HUES64 (cell line): ENCODE data around the gene C22orf39.
A peak's percentile ranks its signal among the peaks of the same experiment; 100 is the strongest.

ENCODE experiments used
- H3K27ac ChIP-seq: 2 replicates; pipeline ENCODE4 v1.7.0; 2013; ENCODE audit warnings: low read depth, low read length, inconsistent platforms
- H3K27me3 ChIP-seq: 2 replicates; pipeline ENCODE4 v1.6.1; 2013; ENCODE audit warnings: mild to moderate bottlenecking, low read length; ENCODE audit not compliant: insufficient read depth
- H3K36me3 ChIP-seq: 2 replicates; pipeline ENCODE4 v1.6.1; 2013; ENCODE audit warnings: mild to moderate bottlenecking, low read length; ENCODE audit not compliant: insufficient read depth
- H3K4me1 ChIP-seq: 2 replicates; pipeline ENCODE4 v1.6.1; 2013; ENCODE audit warnings: mild to moderate bottlenecking, low read length, moderate library complexity; ENCODE audit not compliant: insufficient read depth
- H3K4me3 ChIP-seq: 2 replicates; pipeline ENCODE4 v1.5.1; 2013; ENCODE audit warnings: mild to moderate bottlenecking, low read length, moderate library complexity
- H3K9ac ChIP-seq: 2 replicates; pipeline ENCODE4 v1.6.1; 2013; ENCODE audit warnings: mild to moderate bottlenecking, low read depth, low read length
- H3K9me3 ChIP-seq: 2 replicates; pipeline ENCODE4 v1.6.1; 2013; ENCODE audit warnings: low read depth, low read length; ENCODE audit not compliant: insufficient read depth
- WGBS: fragments of 150-250, 120-280 bp; methylation state at CpG from one replicate; pipeline ENCODE4 v1.1.7; 2013; ENCODE audit warnings: missing lambda C conversion rate; 5-methylcytosine and 5-hydroxymethylcytosine counted together

C22orf39 gene

DNA sequence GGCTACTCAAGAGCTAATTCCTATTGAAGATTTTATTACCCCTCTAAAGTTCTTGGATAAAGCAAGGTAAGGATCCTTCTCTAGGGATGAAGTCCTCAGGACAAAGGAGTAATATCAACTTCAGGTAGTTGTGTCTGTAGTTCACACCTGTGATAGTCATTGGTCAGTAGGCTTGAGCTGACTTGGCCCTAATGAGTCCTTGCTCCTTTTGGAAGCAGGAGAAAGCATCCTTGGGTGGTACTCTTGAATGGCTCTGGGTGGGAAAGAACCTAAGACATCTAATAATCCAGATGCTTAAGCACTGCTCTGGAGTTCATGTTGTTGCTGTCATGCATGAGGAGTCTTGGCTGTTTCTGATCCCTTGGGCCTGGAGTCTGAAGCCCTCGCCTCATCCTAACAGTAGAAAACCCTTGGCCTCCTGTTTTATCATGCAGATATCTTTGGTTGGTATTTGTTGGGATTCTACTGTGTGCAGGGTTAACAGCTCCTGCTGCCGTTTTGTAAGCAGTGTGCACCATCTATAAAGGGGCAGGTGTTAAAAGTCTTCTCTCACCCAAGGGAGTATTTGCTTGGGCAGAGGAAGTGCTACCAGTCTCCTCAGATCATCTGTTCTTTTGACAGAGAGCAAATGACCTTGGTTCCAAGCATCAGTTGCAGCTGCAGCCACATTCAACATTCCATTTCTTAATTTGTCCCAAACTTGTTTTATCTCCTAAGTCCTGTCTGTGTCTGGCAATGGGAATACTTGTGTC is 12.5 kb downstream of the C22orf39 start:
- H3K4me1 ChIP-seq = no peaks in the 10 kb centered on the region; the same call in 1 of the 2 replicates
- H3K27me3 ChIP-seq = no peaks in the 10 kb centered on the region
- no peak overlapping the region for H3K27ac ChIP-seq
- no peak overlapping the region for H3K4me3 ChIP-seq
- WGBS = 88% methylated on average over 2 of the region's 2 CpGs
- H3K36me3 ChIP-seq = peaks cover 27% of the 10 kb centered on the region
- no peak overlapping the region for H3K9ac ChIP-seq
- no peaks in the 10 kb centered on the region for H3K9me3 ChIP-seq

DNA sequence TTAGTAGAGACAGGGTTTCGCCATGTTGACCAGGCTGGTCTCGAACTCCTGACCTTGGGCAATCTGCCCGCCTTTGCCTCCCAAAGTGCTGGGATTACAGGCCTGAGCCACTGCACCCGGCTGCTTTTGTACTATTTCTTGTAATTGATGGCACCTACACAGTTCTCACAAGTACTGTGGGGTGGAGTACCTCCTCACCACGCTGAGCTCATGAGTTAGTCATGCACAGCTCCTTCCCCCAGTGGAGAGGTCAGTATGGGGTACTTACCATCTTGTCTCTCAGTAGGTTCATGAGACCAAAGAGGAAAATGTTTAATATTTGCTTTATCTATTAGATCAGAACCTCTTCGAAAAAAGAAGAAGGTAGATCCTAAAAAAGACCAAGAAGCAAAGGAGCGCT is 13.1 kb downstream of the C22orf39 start:
- no peaks in the 10 kb centered on the region; the same call in 1 of the 2 replicates for H3K4me1 ChIP-seq
- no peaks in the 10 kb centered on the region for H3K27me3 ChIP-seq
- 98% methylated on average over 7 of the region's 7 CpGs for WGBS
- H3K4me3 ChIP-seq = no peak overlapping the region
- H3K27ac ChIP-seq = no peak overlapping the region
- H3K36me3 ChIP-seq = peaks cover 27% of the 10 kb centered on the region
- H3K9me3 ChIP-seq = no peaks in the 10 kb centered on the region
- H3K9ac ChIP-seq = no peak overlapping the region

DNA sequence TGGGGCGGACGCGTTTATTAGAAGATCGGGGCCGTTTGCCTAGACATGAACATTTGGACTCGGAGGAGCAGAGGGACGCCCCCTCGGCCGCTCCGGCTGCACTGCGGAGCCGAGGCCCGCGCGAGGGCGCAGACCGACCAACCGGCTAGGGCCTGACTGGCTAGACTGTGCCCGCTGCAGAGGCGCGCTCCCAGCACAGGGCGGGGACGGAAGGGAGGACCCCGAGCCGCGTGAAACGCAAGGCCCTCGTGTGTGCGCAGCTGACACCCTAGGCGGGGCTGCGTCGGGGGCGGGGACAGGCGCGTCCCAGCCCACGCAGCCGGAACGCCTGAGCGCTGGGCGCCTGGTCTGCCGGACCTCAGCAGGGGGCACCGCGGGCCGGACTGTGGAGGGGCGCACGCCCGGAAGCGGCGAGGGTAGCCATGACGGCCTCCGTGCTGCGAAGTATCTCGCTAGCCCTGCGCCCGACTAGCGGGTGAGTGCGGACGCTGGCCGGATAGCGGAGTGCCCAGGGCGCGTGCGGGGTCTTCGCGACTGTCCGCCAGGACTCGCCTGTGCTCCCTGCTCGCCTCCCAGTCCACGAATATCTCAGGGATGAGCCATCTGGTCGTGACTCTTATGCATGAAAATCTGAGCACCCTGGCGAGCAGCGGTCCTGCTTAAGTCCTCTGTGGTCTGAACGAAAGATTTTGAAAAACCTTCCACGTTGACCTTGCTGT is 15.2 kb downstream of the C22orf39 start, which contains the start of gene MRPL40:
Gene MRPL40 (plus strand): TSS at position 413 of the 719 bp plus-strand sequence. CDS start 10 bp downstream, at position 423.
- no peaks in the 10 kb centered on the region for H3K9me3 ChIP-seq
- no peaks in the 10 kb centered on the region; the same call in 1 of the 2 replicates for H3K4me1 ChIP-seq
- WGBS = under 1% methylated on average over 74 of the region's 74 CpGs
- H3K4me3 ChIP-seq = peak within 1 kb of the TSS; percentile 98
- peaks cover 36% of the 10 kb centered on the region for H3K36me3 ChIP-seq
- H3K27ac ChIP-seq = peak within 1 kb of the TSS; percentile 90
- H3K27me3 ChIP-seq = no peaks in the 10 kb centered on the region
- peak within 1 kb of the TSS; percentile 95 for H3K9ac ChIP-seq

DNA sequence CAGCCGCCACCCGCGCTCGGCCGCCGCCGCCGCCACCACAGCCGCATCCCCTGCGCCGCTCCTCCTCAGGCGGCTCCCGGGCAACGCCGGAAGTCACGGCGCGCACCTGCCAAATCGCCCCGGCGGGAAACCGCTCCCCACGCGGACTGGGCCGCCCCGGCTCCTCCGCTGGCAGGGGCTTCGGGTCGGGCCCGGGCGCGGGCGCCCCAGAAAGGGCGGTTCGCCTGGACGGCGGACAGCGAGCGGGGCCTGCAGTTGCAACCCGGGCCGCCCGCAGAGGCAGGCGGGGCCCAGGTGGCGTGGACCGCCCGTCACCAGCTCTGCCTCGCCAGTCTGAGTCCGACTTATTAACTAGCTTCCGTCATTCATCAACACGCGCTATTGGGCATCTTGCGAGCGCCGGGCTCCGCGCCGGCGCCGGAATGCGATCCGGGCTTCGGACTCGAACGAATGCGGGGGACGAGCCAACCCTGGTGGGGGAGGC is 15.8 kb downstream of the C22orf39 start, which contains the start of gene HIRA:
Gene HIRA (minus strand): TSS at position 85 of the 484 bp plus-strand sequence. CDS start 257 bp downstream, outside the sequence.
- Histone ChIP-seq H3K4me3 (peak within 1 kb of the TSS; percentile 98), H3K27me3 (no peaks in the 10 kb centered on the region), H3K9ac (peak within 1 kb of the TSS; percentile 95), H3K9me3 (no peaks in the 10 kb centered on the region), H3K27ac (peak within 1 kb of the TSS; percentile 90), H3K36me3 (peaks cover 31% of the 10 kb centered on the region), H3K4me1 (no peaks in the 10 kb centered on the region; the same call in 1 of the 2 replicates)
- under 1% methylated on average over 66 of the region's 66 CpGs for WGBS

DNA sequence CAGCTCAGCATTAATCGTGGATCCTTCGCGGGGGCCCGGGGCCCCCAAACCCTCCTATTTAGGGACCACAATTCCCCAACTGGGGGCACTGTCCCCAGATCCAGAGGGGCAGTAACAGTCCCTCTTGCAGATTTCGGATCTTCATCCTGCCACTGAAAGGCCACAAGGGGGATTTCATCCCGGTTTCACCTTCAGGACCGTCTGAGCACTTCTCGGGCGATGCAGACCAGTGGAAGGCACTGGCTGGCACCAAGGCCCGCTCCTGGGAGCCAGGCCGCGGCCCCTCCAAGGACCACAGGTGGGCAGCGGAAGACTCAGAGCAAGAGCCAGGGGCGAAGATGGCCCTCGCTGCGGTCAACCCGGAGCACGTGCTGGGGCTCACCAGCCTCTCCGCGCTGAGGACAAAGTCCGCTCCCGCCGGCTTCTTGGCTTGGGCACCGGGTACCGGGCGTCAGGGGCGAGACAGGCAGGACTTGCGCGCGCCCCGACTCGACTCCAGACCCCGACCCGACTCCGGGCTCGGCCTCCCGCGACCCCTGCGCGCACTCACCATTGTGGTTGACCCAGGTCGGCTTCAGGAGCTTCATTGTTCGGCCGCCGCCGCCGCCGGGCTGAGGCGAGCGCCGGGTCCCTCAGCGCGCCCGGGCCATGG is 16.5 kb downstream of the C22orf39 start:
- H3K27me3 ChIP-seq = no peaks in the 10 kb centered on the region
- peak overlapping the region; percentile 85 for H3K9ac ChIP-seq
- no peaks in the 10 kb centered on the region for H3K9me3 ChIP-seq
- peak overlapping the region; percentile 75 for H3K27ac ChIP-seq
- WGBS = under 1% methylated on average over 53 of the region's 53 CpGs
- H3K4me3 ChIP-seq = peak overlapping the region; percentile 98
- no peaks in the 10 kb centered on the region; the same call in 1 of the 2 replicates for H3K4me1 ChIP-seq
- H3K36me3 ChIP-seq = peaks cover 29% of the 10 kb centered on the region

DNA sequence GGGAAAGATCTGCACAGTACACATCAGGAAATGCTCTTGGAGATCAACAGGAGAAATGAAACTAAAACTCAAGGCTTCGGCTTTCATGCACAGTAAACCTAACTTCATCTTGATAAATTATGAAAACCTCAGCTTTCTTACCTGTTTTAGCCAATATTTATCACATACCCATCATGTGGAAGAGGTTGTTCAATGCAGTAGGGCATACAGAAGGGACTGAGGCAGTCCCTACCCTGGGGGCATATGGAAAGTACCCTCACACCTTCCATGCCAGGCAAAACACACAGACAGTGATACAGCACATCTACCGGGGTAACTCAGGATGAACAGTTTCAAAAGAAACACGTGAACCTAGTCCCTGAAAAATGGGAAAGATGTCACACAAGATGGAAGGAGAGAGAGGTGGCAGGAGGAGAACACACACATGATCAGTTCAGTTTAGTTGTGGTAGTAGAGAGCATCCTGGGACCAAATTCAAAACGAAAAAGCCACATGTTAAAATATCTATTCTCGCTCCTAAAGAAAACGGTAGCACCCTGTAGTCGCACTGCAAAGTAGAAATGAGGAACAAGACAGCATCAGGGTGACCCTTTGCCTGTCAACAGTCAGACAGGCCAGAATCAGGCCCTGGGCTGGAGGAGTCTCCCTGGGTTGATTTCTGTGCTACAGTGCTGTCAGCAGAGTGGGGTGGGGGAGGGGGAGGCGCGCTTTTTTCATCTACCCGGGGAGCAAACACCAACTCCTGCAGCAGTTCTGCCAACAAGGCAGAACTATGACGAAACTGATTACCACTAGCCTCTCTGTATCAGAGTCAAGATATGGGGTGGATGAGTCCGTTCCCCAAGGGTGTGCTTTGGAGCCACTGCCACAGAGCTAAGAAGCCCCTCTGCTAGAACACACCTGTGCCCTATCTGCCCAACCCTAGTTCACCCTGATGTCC is 17.3 kb downstream of the C22orf39 start:
- peak overlapping the region; percentile 98 for H3K4me3 ChIP-seq
- no peaks in the 10 kb centered on the region for H3K27me3 ChIP-seq
- WGBS = 38% methylated on average over 12 of the region's 12 CpGs
- no peaks in the 10 kb centered on the region; the same call in 1 of the 2 replicates for H3K4me1 ChIP-seq
- H3K9ac ChIP-seq = peak overlapping the region; percentile 85
- peak overlapping the region; percentile 75; the same call in 1 of the 2 replicates for H3K27ac ChIP-seq
- H3K36me3 ChIP-seq = peaks cover 23% of the 10 kb centered on the region
- no peaks in the 10 kb centered on the region for H3K9me3 ChIP-seq

DNA sequence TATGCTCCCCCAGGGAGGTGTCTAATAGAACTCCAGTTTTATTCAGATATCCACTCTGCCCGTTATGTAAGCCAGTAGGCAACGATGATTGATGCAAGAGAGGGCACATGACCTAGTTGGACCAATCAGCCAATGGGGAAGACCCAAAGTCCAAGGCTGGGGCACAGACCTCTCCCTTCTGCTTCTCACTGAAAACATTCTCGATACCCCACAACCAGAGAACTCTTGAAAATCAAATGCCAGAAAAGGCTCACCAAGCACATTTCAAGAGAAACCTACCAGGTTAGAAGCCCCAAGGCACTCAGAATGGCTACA is 23.4 kb downstream of the C22orf39 start:
- H3K36me3 ChIP-seq = 0 out of 2 replicates have a peak, but pooled peaks cover 14% of the 10 kb centered on the region
- H3K27ac ChIP-seq = no peak overlapping the region
- H3K4me1 ChIP-seq = peaks cover 26% of the 10 kb centered on the region
- no peak overlapping the region for H3K9ac ChIP-seq
- H3K4me3 ChIP-seq = no peak overlapping the region
- H3K9me3 ChIP-seq = no peaks in the 10 kb centered on the region
- H3K27me3 ChIP-seq = no peaks in the 10 kb centered on the region
- 97% methylated on average over 3 of the region's 3 CpGs for WGBS

DNA sequence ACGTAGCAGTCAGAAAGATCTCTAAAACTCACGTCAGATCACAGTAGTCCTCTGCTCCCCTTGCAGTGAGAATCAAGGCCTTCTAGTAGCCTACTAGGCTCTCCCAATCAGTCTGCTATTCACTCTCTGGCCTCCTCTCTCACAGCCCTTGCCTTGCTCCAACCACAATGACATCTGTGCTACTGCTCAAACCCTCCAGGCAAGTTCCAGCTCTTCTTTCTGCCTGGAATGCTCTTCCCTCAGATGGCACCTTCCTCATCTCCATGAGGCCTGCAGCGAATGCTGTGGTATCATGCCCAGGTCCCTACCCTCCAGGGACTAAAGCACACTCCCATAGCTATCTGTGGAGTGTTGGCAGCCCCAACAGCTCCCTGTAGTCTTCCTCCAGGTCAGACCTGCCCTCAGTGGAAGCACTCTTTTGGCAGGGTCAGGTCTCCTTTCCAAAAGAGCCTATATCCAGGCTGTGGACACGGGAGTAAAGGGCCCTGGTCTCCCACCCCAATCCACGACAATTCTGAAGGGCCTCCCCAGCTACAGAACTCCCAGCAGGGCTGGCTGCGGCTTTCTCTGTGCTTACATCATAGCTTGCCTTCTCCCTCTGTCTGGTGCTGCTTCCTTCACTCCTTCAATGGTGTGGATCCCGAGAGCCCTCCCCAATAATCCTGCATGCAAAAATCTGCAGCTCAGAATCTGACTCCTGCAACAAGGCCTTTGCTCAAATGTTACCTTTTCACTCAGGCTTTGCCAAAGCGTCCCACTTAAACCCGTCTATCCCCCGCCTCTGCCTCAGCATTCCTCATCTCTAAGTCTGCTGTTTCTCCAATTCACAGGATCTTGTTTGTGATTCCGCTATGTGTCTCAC is 24.8 kb downstream of the C22orf39 start:
- peak overlapping the region; percentile 21; the same call in 1 of the 2 replicates for H3K9ac ChIP-seq
- no peaks in the 10 kb centered on the region for H3K9me3 ChIP-seq
- H3K36me3 ChIP-seq = 0 out of 2 replicates have a peak, but pooled peaks cover 6% of the 10 kb centered on the region
- no peaks in the 10 kb centered on the region for H3K27me3 ChIP-seq
- 65% methylated on average over 11 of the region's 11 CpGs for WGBS
- no peak overlapping the region for H3K4me3 ChIP-seq
- H3K27ac ChIP-seq = peak overlapping the region; percentile 30; the same call in 1 of the 2 replicates
- H3K4me1 ChIP-seq = peaks cover 27% of the 10 kb centered on the region

DNA sequence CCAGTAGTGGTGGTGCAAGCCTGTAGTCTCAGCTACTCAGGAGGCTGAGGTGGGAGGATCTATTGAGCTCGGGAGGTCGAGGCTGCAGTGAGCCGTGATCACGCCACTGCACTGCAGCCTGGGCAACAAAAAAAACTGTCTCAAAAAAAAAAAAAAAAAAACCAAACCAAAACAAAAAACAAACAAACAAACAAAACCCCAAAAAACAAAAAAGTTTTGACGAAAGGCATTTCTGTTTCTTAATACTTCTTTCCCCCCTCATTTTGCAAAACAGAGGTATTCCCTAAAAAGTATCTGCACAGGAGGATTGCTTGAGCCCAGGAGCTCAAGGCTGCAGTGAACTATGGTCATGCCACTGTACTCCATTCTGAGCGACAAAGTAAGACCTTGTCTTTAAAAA is 27.2 kb downstream of the C22orf39 start:
- H3K4me1 ChIP-seq = peaks cover 27% of the 10 kb centered on the region
- H3K9ac ChIP-seq = no peak overlapping the region
- H3K9me3 ChIP-seq = no peaks in the 10 kb centered on the region
- H3K36me3 ChIP-seq = 0 out of 2 replicates have a peak, but pooled peaks cover 5% of the 10 kb centered on the region
- no peak overlapping the region for H3K4me3 ChIP-seq
- WGBS = 93% methylated on average over 6 of the region's 6 CpGs
- H3K27ac ChIP-seq = no peak overlapping the region
- H3K27me3 ChIP-seq = no peaks in the 10 kb centered on the region
